T-cell (primary cell): Measurements from ENCODE around the gene SUGCT. TPM values are rescaled to one million over a fixed set of nuclear protein-coding genes. Genes with fewer than 3 reads are reported as not detected.

ENCODE experiments used
- ATAC-seq, 4 experiments: fragments of 200-7000 bp in 3 of 4; fragments of 150-1000 bp in 1 of 4; cut with Tn5 transposase; replicated peaks in 1 of 4; 1 replicate in 3 of 4; 2 replicates in 1 of 4; pipeline ENCODE4 v1.10.0; 2021; ENCODE audit warnings: moderate library complexity in 3 of 4, mild to moderate bottlenecking in 2 of 4, moderate number of reproducible peaks in 1 of 4
- CTCF ChIA-PET, 2 donors: fragments of 300-600 bp; sonication (Branson Sonifier 250); formaldehyde crosslinking; loops; one replicate each; lab custom pipeline; 2022; ENCODE audit warnings: antibody characterized with exemption in 2 of 2; lab: Charles Lee
- POLR2A ChIA-PET, 2 donors: fragments of 300-600 bp; sonication (Branson Sonifier 250); formaldehyde crosslinking; loops; one replicate each; lab custom pipeline; 2022; ENCODE audit warnings: antibody characterized with exemption in 2 of 2; lab: Charles Lee
- DNase-seq, 35 experiments: peaks; one replicate each; pipeline versions ENCODE4 v3.0.0 to v3.0.0-alpha.2; 2013 to 2023
- H3K27ac ChIP-seq: one replicate; pipeline ENCODE4 v1.5.1; 2013; ENCODE audit warnings: low read length
- H3K27me3 ChIP-seq, 2 experiments: replicated peaks in 1 of 2; 1 replicate in 1 of 2; 2 replicates in 1 of 2; pipeline versions ENCODE4 v1.6.1 to v1.7.0; 2013; ENCODE audit warnings: low read length in 1 of 2, mixed read lengths in 1 of 2; ENCODE audit not compliant: control insufficient read depth in 2 of 2, insufficient read depth in 2 of 2; ENCODE audit errors: extremely low read depth in 1 of 2
- H3K36me3 ChIP-seq, 2 donors: 1 replicate in 1 of 2; 2 replicates in 1 of 2; pipeline versions ENCODE4 v1.6.1 to v1.7.0; 2013; ENCODE audit warnings: low read length in 1 of 2; ENCODE audit not compliant: control insufficient read depth in 2 of 2, insufficient read depth in 1 of 2; ENCODE audit errors: extremely low read depth in 1 of 2
- H3K4me1 ChIP-seq, 2 experiments: 1 replicate in 1 of 2; 2 replicates in 1 of 2; pipeline versions ENCODE4 v1.6.1 to v1.7.0; 2013; ENCODE audit warnings: low read length in 2 of 2, mixed read lengths in 1 of 2; ENCODE audit not compliant: insufficient read depth in 2 of 2, control insufficient read depth in 1 of 2; ENCODE audit errors: extremely low read depth in 1 of 2
- H3K4me3 ChIP-seq, 2 donors: 1 replicate in 1 of 2; 2 replicates in 1 of 2; pipeline versions ENCODE4 v1.5.1 to v1.7.0; 2013; ENCODE audit warnings: mild to moderate bottlenecking in 2 of 2, low read length in 1 of 2, moderate library complexity in 1 of 2; ENCODE audit not compliant: control insufficient read depth in 1 of 2; ENCODE audit errors: extremely low read depth in 1 of 2
- H3K9me3 ChIP-seq: 2 replicates; pipeline ENCODE4 v1.7.0; 2013
- H3K27ac Mint-ChIP-seq, 2 donors: one replicate each; pipeline ENCODE4 v1.8.0; 2020 to 2021; ENCODE audit warnings: mild to moderate bottlenecking in 2 of 2, mixed read lengths in 2 of 2
- H3K27me3 Mint-ChIP-seq, 2 donors: one replicate each; pipeline ENCODE4 v1.8.0; 2021 to 2022; ENCODE audit warnings: mixed read lengths in 2 of 2
- H3K36me3 Mint-ChIP-seq: one replicate; pipeline ENCODE4 v1.8.0; 2021; ENCODE audit warnings: mixed read lengths
- H3K4me1 Mint-ChIP-seq, 3 donors: one replicate each; pipeline ENCODE4 v1.8.0; 2020 to 2022; ENCODE audit warnings: mixed read lengths in 3 of 3, mild to moderate bottlenecking in 1 of 3
- H3K4me3 Mint-ChIP-seq, 3 donors: one replicate each; pipeline ENCODE4 v1.8.0; 2020 to 2022; ENCODE audit warnings: mild to moderate bottlenecking in 3 of 3, mixed read lengths in 3 of 3, moderate library complexity in 3 of 3
- H3K9me3 Mint-ChIP-seq, 3 donors: one replicate each; pipeline ENCODE4 v1.8.0; 2020 to 2022; ENCODE audit warnings: mixed read lengths in 3 of 3
- WGBS: methylation state at CpG from one replicate; pipeline ENCODE4 v1.1.5; 2013; ENCODE audit warnings: missing lambda C conversion rate; ENCODE audit not compliant: insufficient coverage; 5-methylcytosine and 5-hydroxymethylcytosine counted together
- total RNA-seq, 35 experiments: library from RNA in 6 of 35; stranded (reverse) in 6 of 35; fragments of 120-200 nt in 1 of 35; gene quantifications; one replicate each; pipeline versions ENCODE4 v1.2.1 to v1.2.4 and lab custom pipeline; 2013 to 2026

SUGCT gene
- total RNA-seq, 5 donors from 2014 or later (not counting 1 experiment from before 2014, with no cell fraction given) = 1.3 to 3.1 (median 2.3) TPM

DNA sequence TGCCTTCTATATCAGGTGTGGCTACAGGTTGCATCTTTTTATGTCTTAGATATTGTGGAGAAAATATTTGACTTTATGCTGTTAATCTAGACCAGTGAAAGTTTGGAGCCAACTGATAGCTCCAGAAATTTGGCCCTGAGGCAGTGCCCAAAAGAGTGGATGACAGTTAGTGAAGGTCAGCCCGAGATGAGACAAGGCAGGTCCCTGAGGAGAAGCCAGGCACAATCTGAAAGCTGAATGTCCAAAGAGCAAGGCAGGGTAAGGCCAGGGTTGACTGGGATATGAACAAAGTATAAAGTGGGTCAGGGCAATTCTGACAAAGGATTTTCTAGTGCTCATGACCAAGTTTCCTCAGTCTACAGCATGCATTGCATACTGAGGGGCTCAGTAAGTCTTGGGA is 661.9 kb downstream of the SUGCT start:
- no peaks in the 10 kb centered on the region for H3K9me3 ChIP-seq
- DNase-seq (no peak), ATAC-seq (no peak)
- H3K4me3 ChIP-seq = no peak overlapping the region
- no peak overlapping the region for H3K27ac ChIP-seq
- no CpG with 5 or more reads among the region's 1 CpG for WGBS
- no peaks in the 10 kb centered on the region for H3K4me1 ChIP-seq
- Mint-ChIP-seq H3K4me3 (no peak overlapping the region), H3K27ac (no peak overlapping the region), H3K4me1 (no peaks in the 10 kb centered on the region), H3K27me3 (no peaks in the 10 kb centered on the region), H3K9me3 (peaks cover 0 to 6% (median 0%) of the 10 kb centered on the region in 3 donors), H3K36me3 (no peaks in the 10 kb centered on the region)
- ChIA-PET CTCF (no interaction called here), POLR2A (no interaction called here)
- H3K36me3 ChIP-seq = no peaks in the 10 kb centered on the region
- H3K27me3 ChIP-seq = no peaks in the 10 kb centered on the region

- CTCF ChIA-PET = no interaction called here
- no peak for DNase-seq
- no peaks in the 10 kb centered on the region for H3K36me3 Mint-ChIP-seq
- H3K27ac Mint-ChIP-seq = no peak overlapping the region
- WGBS = 100% methylated on average over 1 of the region's 2 CpGs
- H3K27me3 Mint-ChIP-seq = no peaks in the 10 kb centered on the region
- Histone ChIP-seq H3K9me3 (no peaks in the 10 kb centered on the region), H3K4me3 (no peak overlapping the region), H3K27me3 (no peaks in the 10 kb centered on the region), H3K27ac (no peak overlapping the region), H3K4me1 (no peaks in the 10 kb centered on the region), H3K36me3 (no peaks in the 10 kb centered on the region)
- H3K4me1 Mint-ChIP-seq = no peaks in the 10 kb centered on the region
- H3K9me3 Mint-ChIP-seq = peaks cover 0 to 6% (median 0%) of the 10 kb centered on the region in 3 donors
- H3K4me3 Mint-ChIP-seq = no peak overlapping the region
- POLR2A ChIA-PET = interaction anchor here in 1 of 2 donors (0.5 kb wide), 1 partner anchor 52 kb away, joined by 3 read pairs; no protein-coding TSS in a partner anchor
- ATAC-seq = no peak
These were observed 663.8 kb downstream of the SUGCT start for GRCh38 chr7:40798613-40799012.

DNA sequence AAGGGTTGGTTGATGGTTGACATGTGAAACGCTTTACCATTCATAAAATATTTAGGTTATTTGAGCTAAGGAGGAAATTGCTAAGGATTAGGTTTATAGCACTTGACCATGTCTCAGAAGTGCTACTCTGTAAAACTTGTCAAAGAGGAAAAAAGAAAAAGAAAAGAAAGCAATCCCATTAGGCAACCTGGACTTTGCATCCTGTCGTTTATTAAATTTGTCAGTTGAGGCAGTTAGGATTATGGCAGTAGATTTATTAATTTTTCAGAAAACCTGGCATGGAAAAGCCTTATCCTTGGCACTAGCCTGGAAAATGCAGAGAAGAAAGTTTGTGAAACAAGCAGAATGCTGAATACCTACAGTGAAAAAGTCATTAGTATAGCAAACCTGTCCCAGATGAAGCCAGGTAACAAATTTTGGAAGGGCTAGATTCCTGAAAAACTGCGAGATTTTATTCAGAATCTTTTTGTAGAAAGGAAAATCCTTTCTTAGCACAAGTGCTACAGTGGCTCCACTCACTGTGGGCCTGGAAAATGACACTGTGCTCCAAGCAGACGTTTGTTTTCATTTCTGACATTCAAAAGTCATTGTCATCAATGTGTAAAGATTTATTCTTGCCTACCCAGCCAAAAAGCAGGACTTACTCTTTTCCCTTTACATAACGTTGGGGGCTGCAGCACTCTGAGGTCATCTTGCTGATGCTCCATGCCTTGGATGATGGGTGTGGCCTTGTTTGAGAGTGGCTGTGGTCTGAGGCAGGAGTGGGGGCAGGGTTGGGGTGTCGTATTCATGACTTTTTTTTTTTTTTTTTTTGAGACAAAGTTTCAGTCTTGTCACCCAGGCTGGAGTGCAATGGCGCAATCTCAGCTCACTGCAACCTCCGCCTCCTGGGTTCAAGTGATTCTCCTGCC is 664.9 kb downstream of the SUGCT start:
- no peak overlapping the region for H3K27ac ChIP-seq
- 50% methylated on average over 1 of the region's 8 CpGs for WGBS
- ATAC-seq = no peak
- H3K27me3 Mint-ChIP-seq = no peaks in the 10 kb centered on the region
- H3K36me3 ChIP-seq = no peaks in the 10 kb centered on the region
- peaks cover 0 to 6% (median 0%) of the 10 kb centered on the region in 3 donors for H3K9me3 Mint-ChIP-seq
- H3K4me1 Mint-ChIP-seq = no peaks in the 10 kb centered on the region
- ChIA-PET POLR2A (interaction anchor here in 1 of 2 donors (0.6 kb wide), 1 partner anchor 340 kb away, joined by 7 read pairs; no protein-coding TSS in a partner anchor), CTCF (no interaction called here)
- no peaks in the 10 kb centered on the region for H3K9me3 ChIP-seq
- no peak overlapping the region for H3K4me3 Mint-ChIP-seq
- no peak overlapping the region for H3K27ac Mint-ChIP-seq
- no peak for DNase-seq
- H3K36me3 Mint-ChIP-seq = no peaks in the 10 kb centered on the region
- H3K4me1 ChIP-seq = no peaks in the 10 kb centered on the region
- no peak overlapping the region for H3K4me3 ChIP-seq
- H3K27me3 ChIP-seq = no peaks in the 10 kb centered on the region

DNA sequence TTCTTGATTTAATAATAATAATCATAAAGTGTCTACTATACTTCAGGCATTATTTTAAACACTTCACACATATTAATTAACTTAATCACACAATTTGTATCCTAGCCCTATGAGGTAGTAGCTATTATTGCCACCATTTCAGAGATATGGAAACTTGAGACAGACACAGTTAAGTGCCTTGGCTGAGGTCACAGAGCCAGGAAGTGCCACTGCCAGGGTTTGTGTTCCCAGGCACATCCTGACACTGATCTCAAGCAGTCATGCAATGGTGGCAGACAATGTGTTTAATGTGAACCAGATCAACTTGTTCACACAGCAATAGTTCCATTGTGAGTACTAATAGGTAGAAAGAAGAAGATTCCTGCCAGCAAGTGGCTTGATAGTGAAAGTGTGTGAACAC is 666.0 kb downstream of the SUGCT start:
- H3K36me3 ChIP-seq = no peaks in the 10 kb centered on the region
- no peaks in the 10 kb centered on the region for H3K9me3 ChIP-seq
- no peaks in the 10 kb centered on the region for H3K27me3 ChIP-seq
- Mint-ChIP-seq H3K4me3 (no peak overlapping the region), H3K9me3 (peaks cover 0 to 6% (median 0%) of the 10 kb centered on the region in 3 donors), H3K27ac (no peak overlapping the region), H3K27me3 (no peaks in the 10 kb centered on the region), H3K4me1 (no peaks in the 10 kb centered on the region), H3K36me3 (no peaks in the 10 kb centered on the region)
- no peaks in the 10 kb centered on the region for H3K4me1 ChIP-seq
- ChIA-PET CTCF (no interaction called here), POLR2A (interaction anchor here in 1 of 2 donors (0.6 kb wide), 1 partner anchor 339 kb away, joined by 7 read pairs; no protein-coding TSS in a partner anchor)
- ATAC-seq (no peak), DNase-seq (no peak)
- H3K4me3 ChIP-seq = no peak overlapping the region
- H3K27ac ChIP-seq = no peak overlapping the region

DNA sequence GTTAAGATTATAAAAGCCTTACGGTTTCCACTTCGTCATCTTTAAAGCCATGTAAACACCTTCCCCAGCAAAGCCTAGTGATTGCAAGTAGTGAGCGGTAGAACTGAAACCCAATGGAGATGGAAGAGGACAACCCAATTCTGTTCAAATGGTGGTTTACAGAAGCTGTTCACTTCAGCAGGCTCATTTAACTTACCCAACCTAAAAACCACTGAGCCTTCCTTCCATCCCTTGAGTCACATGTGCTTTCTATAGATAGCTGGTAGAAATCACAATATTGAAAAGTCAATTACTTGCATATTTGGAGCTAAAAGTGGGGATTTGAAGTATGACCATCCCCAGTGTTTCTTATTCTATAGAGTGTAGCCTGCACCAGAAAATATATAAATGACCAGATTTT is 667.7 kb downstream of the SUGCT start:
- ChIA-PET POLR2A (no interaction called here), CTCF (no interaction called here)
- Mint-ChIP-seq H3K9me3 (peaks cover 0 to 6% (median 0%) of the 10 kb centered on the region in 3 donors), H3K27ac (no peak overlapping the region), H3K27me3 (no peaks in the 10 kb centered on the region), H3K4me1 (no peaks in the 10 kb centered on the region), H3K36me3 (no peaks in the 10 kb centered on the region), H3K4me3 (no peak overlapping the region)
- H3K4me1 ChIP-seq = no peaks in the 10 kb centered on the region
- no peaks in the 10 kb centered on the region for H3K9me3 ChIP-seq
- ATAC-seq (no peak), DNase-seq (no peak)
- H3K27me3 ChIP-seq = no peaks in the 10 kb centered on the region
- H3K27ac ChIP-seq = no peak overlapping the region
- no peak overlapping the region for H3K4me3 ChIP-seq
- no peaks in the 10 kb centered on the region for H3K36me3 ChIP-seq
- no CpG with 5 or more reads among the region's 3 CpGs for WGBS

- H3K36me3 Mint-ChIP-seq = no peaks in the 10 kb centered on the region
- CTCF ChIA-PET = no interaction called here
These were observed 669.8 kb downstream of the SUGCT start for GRCh38 chr7:40804477-40805215.

More at GRCh38 chr7:40804477-40805215, 669.8 kb downstream of the SUGCT start:
- no peaks in the 10 kb centered on the region for H3K9me3 ChIP-seq
- no peaks in the 10 kb centered on the region for H3K27me3 Mint-ChIP-seq
- H3K36me3 ChIP-seq = no peaks in the 10 kb centered on the region
- no peaks in the 10 kb centered on the region for H3K9me3 Mint-ChIP-seq
- no peak overlapping the region for H3K27ac ChIP-seq
- no peaks in the 10 kb centered on the region for H3K27me3 ChIP-seq
- H3K4me3 Mint-ChIP-seq = no peak overlapping the region
- no peaks in the 10 kb centered on the region for H3K4me1 ChIP-seq
- WGBS = 55% methylated on average over 3 of the region's 6 CpGs
- no peaks in the 10 kb centered on the region for H3K4me1 Mint-ChIP-seq
- no peak for DNase-seq
- POLR2A ChIA-PET = no interaction called here
- H3K4me3 ChIP-seq = no peak overlapping the region
- no peak overlapping the region for H3K27ac Mint-ChIP-seq
- no peak for ATAC-seq
